ENCODE measurements around the gene ACOX3. TPM values are rescaled to one million over a fixed set of nuclear protein-coding genes. Genes with fewer than 3 reads are reported as not detected.

Gene ACOX3
- polyA plus RNA-seq, 6 donors from 2014 or later, result 10.1 to 17.1 (median 14.7) TPM

- Mint-ChIP-seq H3K36me3 (peaks cover 0 to 11% of the 10 kb centered on the region in 2 donors), H3K9me3 (no peaks in the 10 kb centered on the region), H3K27me3 (no peaks in the 10 kb centered on the region), H3K4me3 (no peak overlapping the region), H3K27ac (no peak overlapping the region), H3K4me1 (peaks cover 0 to 4% (median 0%) of the 10 kb centered on the region in 3 donors)
- ATAC-seq (ENCODE audit: low read depth in 2 of 2) (no peak), DNase-seq (no peak)
Observed at GRCh38 chr4:8383016-8383415, 57.5 kb downstream of the ACOX3 start.

GRCh38 chr4:8381814-8382581, 58.5 kb downstream of the ACOX3 start:
- Mint-ChIP-seq H3K9me3 (no peaks in the 10 kb centered on the region), H3K27ac (no peak overlapping the region), H3K4me1 (peaks cover 0 to 4% (median 0%) of the 10 kb centered on the region in 3 donors), H3K4me3 (no peak overlapping the region), H3K27me3 (no peaks in the 10 kb centered on the region), H3K36me3 (peaks cover 0 to 11% of the 10 kb centered on the region in 2 donors)
- no peak for DNase-seq
- ATAC-seq (ENCODE audit: low read depth in 2 of 2), result no peak

GRCh38 chr4:8380511-8381415, 59.8 kb downstream of the ACOX3 start:
- H3K36me3 Mint-ChIP-seq, result peaks cover 0 to 7% of the 10 kb centered on the region in 2 donors
- DNase-seq, result no peak
- H3K4me1 Mint-ChIP-seq, result peaks cover 0 to 4% (median 0%) of the 10 kb centered on the region in 3 donors
- H3K27ac Mint-ChIP-seq, result no peak overlapping the region
- peak overlapping the region in 1 of 8 donors; percentile 47 for H3K4me3 Mint-ChIP-seq
- H3K27me3 Mint-ChIP-seq, result no peaks in the 10 kb centered on the region
- ATAC-seq (ENCODE audit: low read depth in 2 of 2), result no peak
- H3K9me3 Mint-ChIP-seq, result no peaks in the 10 kb centered on the region

- no peak overlapping the region for H3K4me3 Mint-ChIP-seq
- no peaks in the 10 kb centered on the region for H3K36me3 Mint-ChIP-seq
- H3K9me3 Mint-ChIP-seq, result no peaks in the 10 kb centered on the region
- no peak overlapping the region for H3K27ac Mint-ChIP-seq
- H3K4me1 Mint-ChIP-seq, result no peaks in the 10 kb centered on the region
- DNase-seq (no peak), ATAC-seq (ENCODE audit: low read depth in 2 of 2) (no peak)
- no peaks in the 10 kb centered on the region for H3K27me3 Mint-ChIP-seq
Observed at GRCh38 chr4:8379771-8380170, 60.8 kb downstream of the ACOX3 start.

GRCh38 chr4:8379281-8379680, 61.2 kb downstream of the ACOX3 start:
- Mint-ChIP-seq H3K9me3 (no peaks in the 10 kb centered on the region), H3K4me3 (no peak overlapping the region), H3K27ac (no peak overlapping the region), H3K27me3 (no peaks in the 10 kb centered on the region), H3K4me1 (no peaks in the 10 kb centered on the region), H3K36me3 (no peaks in the 10 kb centered on the region)
- no peak for DNase-seq
- no peak for ATAC-seq (ENCODE audit: low read depth in 2 of 2)

GRCh38 chr4:8378776-8379175, 61.7 kb downstream of the ACOX3 start:
- ATAC-seq (ENCODE audit: low read depth in 2 of 2), result no peak
- no peaks in the 10 kb centered on the region for H3K9me3 Mint-ChIP-seq

GRCh38 chr4:8378101-8378724, 62.3 kb downstream of the ACOX3 start:
- ATAC-seq (ENCODE audit: low read depth in 2 of 2) (no peak), DNase-seq (no peak)
- Mint-ChIP-seq H3K4me1 (peaks cover 0 to 2% (median 0%) of the 10 kb centered on the region in 3 donors), H3K27ac (no peak overlapping the region), H3K27me3 (no peaks in the 10 kb centered on the region), H3K9me3 (no peaks in the 10 kb centered on the region), H3K4me3 (no peak overlapping the region), H3K36me3 (peaks cover 0 to 4% of the 10 kb centered on the region in 2 donors)

More at GRCh38 chr4:8378776-8379175, 61.7 kb downstream of the ACOX3 start:
- Mint-ChIP-seq H3K36me3 (no peaks in the 10 kb centered on the region), H3K27ac (no peak overlapping the region), H3K4me1 (no peaks in the 10 kb centered on the region), H3K27me3 (no peaks in the 10 kb centered on the region), H3K4me3 (no peak overlapping the region)
- DNase-seq, result no peak

- DNase-seq, result no peak
- ATAC-seq (ENCODE audit: low read depth in 2 of 2), result no peak
- peaks cover 0 to 8% of the 10 kb centered on the region in 2 donors for H3K36me3 Mint-ChIP-seq
- no peaks in the 10 kb centered on the region for H3K27me3 Mint-ChIP-seq
- H3K4me1 Mint-ChIP-seq, result peaks cover 0 to 4% (median 0%) of the 10 kb centered on the region in 3 donors
- peak overlapping the region in 1 of 6 donors; percentile 9 for H3K27ac Mint-ChIP-seq
- H3K4me3 Mint-ChIP-seq, result no peak overlapping the region
- no peaks in the 10 kb centered on the region for H3K9me3 Mint-ChIP-seq
Observed at GRCh38 chr4:8377103-8378075, 63.1 kb downstream of the ACOX3 start.

- Mint-ChIP-seq H3K4me1 (peaks cover 0 to 4% (median 0%) of the 10 kb centered on the region in 3 donors), H3K27ac (no peak overlapping the region), H3K36me3 (peaks cover 1 to 8% of the 10 kb centered on the region in 2 donors), H3K27me3 (no peaks in the 10 kb centered on the region), H3K4me3 (peak overlapping the region in 1 of 8 donors; percentile 50), H3K9me3 (no peaks in the 10 kb centered on the region)
- DNase-seq (no peak), ATAC-seq (ENCODE audit: low read depth in 2 of 2) (no peak)
Observed at GRCh38 chr4:8376361-8377102, 64.0 kb downstream of the ACOX3 start.

GRCh38 chr4:8374851-8375649, 65.5 kb downstream of the ACOX3 start:
- Mint-ChIP-seq H3K4me3 (no peak overlapping the region), H3K27me3 (no peaks in the 10 kb centered on the region), H3K9me3 (no peaks in the 10 kb centered on the region), H3K36me3 (peaks cover 5 to 8% of the 10 kb centered on the region in 2 donors), H3K4me1 (peaks cover 0 to 4% (median 0%) of the 10 kb centered on the region in 3 donors), H3K27ac (no peak overlapping the region)
- ATAC-seq (ENCODE audit: low read depth in 2 of 2) (no peak), DNase-seq (no peak)

GRCh38 chr4:8373973-8374545, 66.5 kb downstream of the ACOX3 start:
- H3K4me1 Mint-ChIP-seq, result peaks cover 0 to 4% (median 2%) of the 10 kb centered on the region in 3 donors
- DNase-seq, result no peak

More at GRCh38 chr4:8373973-8374545, 66.5 kb downstream of the ACOX3 start:
- no peak for ATAC-seq (ENCODE audit: low read depth in 2 of 2)
- Mint-ChIP-seq H3K36me3 (peaks cover 5 to 8% of the 10 kb centered on the region in 2 donors), H3K9me3 (no peaks in the 10 kb centered on the region), H3K27me3 (no peaks in the 10 kb centered on the region), H3K27ac (peak overlapping the region in 1 of 6 donors; percentile 36), H3K4me3 (no peak overlapping the region)
